ENCODE measurements around the gene WDR70. TPM values are rescaled to one million over a fixed set of nuclear protein-coding genes. Genes with fewer than 3 reads are reported as not detected.

Gene WDR70
- total RNA-seq, 1 donor from 2014 or later = 43.0 TPM

GRCh38 chr5:37757980-37758582, 379.0 kb downstream of the WDR70 start:
- no peaks in the 10 kb centered on the region for H3K27me3 Mint-ChIP-seq
- no peak for DNase-seq (ENCODE audit: low spot score, unreplicated experiment)
- H3K9me3 Mint-ChIP-seq (ENCODE audit: low read depth) = peaks cover 4% of the 10 kb centered on the region
- peaks cover 11% of the 10 kb centered on the region for H3K36me3 Mint-ChIP-seq (ENCODE audit: insufficient read depth)
- no peak overlapping the region for H3K4me3 Mint-ChIP-seq (ENCODE audit: low read depth)
- no peak overlapping the region for H3K27ac Mint-ChIP-seq
- TF ChIP-seq CTCF (IDR thresholded peaks at IDR 0.05; ENCODE audit: unreplicated experiment) = no peak
- peaks cover 6% of the 10 kb centered on the region for H3K4me1 Mint-ChIP-seq (ENCODE audit: low read depth)

- TF ChIP-seq CTCF (IDR thresholded peaks at IDR 0.05; ENCODE audit: unreplicated experiment) = no peak
- Mint-ChIP-seq H3K27ac (no peak overlapping the region), H3K27me3 (no peaks in the 10 kb centered on the region), H3K9me3 (ENCODE audit: low read depth) (no peaks in the 10 kb centered on the region), H3K36me3 (ENCODE audit: insufficient read depth) (no peaks in the 10 kb centered on the region), H3K4me3 (ENCODE audit: low read depth) (no peak overlapping the region), H3K4me1 (ENCODE audit: low read depth) (no peaks in the 10 kb centered on the region)
- no peak for DNase-seq (ENCODE audit: low spot score, unreplicated experiment)
Observed at GRCh38 chr5:37767251-37767650, 388.1 kb downstream of the WDR70 start.

- Mint-ChIP-seq H3K36me3 (ENCODE audit: insufficient read depth) (no peaks in the 10 kb centered on the region), H3K27ac (no peak overlapping the region), H3K27me3 (no peaks in the 10 kb centered on the region), H3K9me3 (ENCODE audit: low read depth) (no peaks in the 10 kb centered on the region), H3K4me1 (ENCODE audit: low read depth) (no peaks in the 10 kb centered on the region), H3K4me3 (ENCODE audit: low read depth) (no peak overlapping the region)
- no peak for TF ChIP-seq CTCF (IDR thresholded peaks at IDR 0.05; ENCODE audit: unreplicated experiment)
- no peak for DNase-seq (ENCODE audit: low spot score, unreplicated experiment)
Observed at GRCh38 chr5:37767961-37768360, 388.8 kb downstream of the WDR70 start.

GRCh38 chr5:37768371-37768770, 389.3 kb downstream of the WDR70 start:
- Mint-ChIP-seq H3K4me1 (ENCODE audit: low read depth) (no peaks in the 10 kb centered on the region), H3K36me3 (ENCODE audit: insufficient read depth) (no peaks in the 10 kb centered on the region), H3K27me3 (no peaks in the 10 kb centered on the region), H3K4me3 (ENCODE audit: low read depth) (no peak overlapping the region), H3K27ac (no peak overlapping the region), H3K9me3 (ENCODE audit: low read depth) (no peaks in the 10 kb centered on the region)
- no peak for TF ChIP-seq CTCF (IDR thresholded peaks at IDR 0.05; ENCODE audit: unreplicated experiment)
- no peak for DNase-seq (ENCODE audit: low spot score, unreplicated experiment)

GRCh38 chr5:37769108-37769507, 390.0 kb downstream of the WDR70 start:
- H3K4me3 Mint-ChIP-seq (ENCODE audit: low read depth) = no peak overlapping the region
- no peak overlapping the region for H3K27ac Mint-ChIP-seq

More at GRCh38 chr5:37769108-37769507, 390.0 kb downstream of the WDR70 start:
- no peak for DNase-seq (ENCODE audit: low spot score, unreplicated experiment)
- Mint-ChIP-seq H3K36me3 (ENCODE audit: insufficient read depth) (no peaks in the 10 kb centered on the region), H3K9me3 (ENCODE audit: low read depth) (no peaks in the 10 kb centered on the region), H3K27me3 (no peaks in the 10 kb centered on the region), H3K4me1 (ENCODE audit: low read depth) (no peaks in the 10 kb centered on the region)
- no peak for TF ChIP-seq CTCF (IDR thresholded peaks at IDR 0.05; ENCODE audit: unreplicated experiment)
